ENCODE results near the gene LMAN2. TPM values are rescaled to one million over a fixed set of nuclear protein-coding genes. Genes with fewer than 3 reads are reported as not detected.
"Not testable (repeated sequence)": the region's sequence is repeated elsewhere in the genome, so short reads cannot be mapped to it uniquely, and the experiment has no call there.

Gene LMAN2
- polyA plus RNA-seq, 4 donors, result 73.6 to 304 (median 158) TPM

DNA sequence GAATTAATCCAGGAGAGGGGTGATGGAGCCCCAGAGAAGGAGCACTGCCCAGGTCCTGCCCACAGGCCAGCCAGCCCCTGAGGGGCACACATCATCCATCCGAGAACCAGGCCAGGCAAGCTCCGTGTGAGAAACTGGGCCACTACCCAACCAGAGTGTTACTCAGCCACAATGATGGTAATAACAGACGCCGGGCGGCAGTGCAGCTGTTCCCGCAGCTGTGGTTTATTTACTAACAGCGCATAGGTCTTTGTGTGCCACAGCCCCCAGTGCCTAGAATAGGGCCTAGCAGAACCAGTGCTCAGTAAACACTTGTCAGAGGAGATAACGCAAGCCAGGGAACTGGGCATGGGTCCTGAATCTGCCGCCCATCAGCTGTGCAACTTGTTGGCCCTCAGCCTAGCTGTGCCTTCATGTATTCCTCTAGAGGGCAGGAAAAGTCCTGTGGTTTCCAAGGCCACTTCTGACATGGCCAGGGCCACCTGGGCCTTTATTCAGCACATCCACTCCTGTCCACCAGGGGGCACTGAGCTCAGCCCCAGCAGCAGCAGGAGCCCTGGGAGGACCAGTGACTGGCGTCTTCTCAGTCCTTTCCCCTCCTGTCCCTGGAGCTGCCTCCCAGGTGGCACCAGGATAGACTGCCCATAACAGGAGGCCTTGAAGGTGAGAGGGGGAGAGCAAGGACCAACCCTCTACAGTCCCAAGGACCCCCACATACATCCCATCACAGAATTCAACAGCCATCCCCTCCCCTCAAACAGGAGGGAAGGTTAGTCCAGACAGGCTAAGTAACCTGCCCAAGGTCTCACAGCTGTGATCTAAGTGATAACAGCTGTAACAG, 41.9 kb downstream of the LMAN2 start:
- no peak for FAIRE-seq
- Histone ChIP-seq H3K4me3 (ENCODE audit: low read depth in 1 of 3, low read length in 3 of 3) (no peak overlapping the region), H3K36me3 (ENCODE audit: control insufficient read depth in 3 of 3, insufficient read depth in 2 of 3, low read depth in 1 of 3, low read length in 3 of 3) (peaks cover 0 to 64% (median 5%) of the 10 kb centered on the region in 3 donors), H3K27me3 (ENCODE audit: control insufficient read depth in 3 of 3, insufficient read depth in 3 of 3, low read length in 3 of 3) (no peaks in the 10 kb centered on the region), H3K4me1 (ENCODE audit: control insufficient read depth in 3 of 3, insufficient read depth in 2 of 3, low read depth in 1 of 3, low read length in 2 of 3) (peaks cover 3 to 28% (median 3%) of the 10 kb centered on the region in 3 donors), H3K9me3 (ENCODE audit: control insufficient read depth in 2 of 2, insufficient read depth in 1 of 2, low read depth in 1 of 2, low read length in 1 of 2) (no peaks in the 10 kb centered on the region), H3K27ac (ENCODE audit: low read depth in 1 of 3, low read length in 2 of 3) (no peak overlapping the region)
- WGBS, 3 donors, result 64 to 70% (median 65%) methylated on average over 10 of the region's 10 CpGs
- peak; percentile 81 to 83 for DNase-seq

DNA sequence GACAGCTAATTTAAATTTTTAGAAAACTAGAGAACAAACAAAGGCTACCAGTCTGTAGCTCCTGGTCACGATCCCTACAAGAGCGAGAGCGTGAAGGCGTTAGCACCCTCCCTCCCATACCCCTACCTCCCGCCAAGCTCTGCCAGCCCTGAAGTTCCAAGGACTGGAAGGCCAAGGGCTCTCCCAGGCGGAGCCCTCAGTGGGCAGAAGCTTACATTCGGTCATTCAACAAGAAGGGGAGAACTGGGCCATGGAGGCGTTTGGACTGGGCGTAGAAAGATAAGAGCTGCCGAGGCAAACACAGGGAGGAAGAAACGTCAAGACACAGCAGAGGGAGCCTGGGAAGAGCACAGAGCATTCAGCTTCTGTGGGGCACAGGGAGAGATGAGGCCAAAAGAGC, 42.7 kb downstream of the LMAN2 start:
- no peak for FAIRE-seq
- Histone ChIP-seq H3K27me3 (ENCODE audit: control insufficient read depth in 3 of 3, insufficient read depth in 3 of 3, low read length in 3 of 3) (no peaks in the 10 kb centered on the region), H3K4me1 (ENCODE audit: control insufficient read depth in 3 of 3, insufficient read depth in 2 of 3, low read depth in 1 of 3, low read length in 2 of 3) (peaks cover 3 to 28% (median 3%) of the 10 kb centered on the region in 3 donors), H3K9me3 (ENCODE audit: control insufficient read depth in 2 of 2, insufficient read depth in 1 of 2, low read depth in 1 of 2, low read length in 1 of 2) (no peaks in the 10 kb centered on the region), H3K4me3 (ENCODE audit: low read depth in 1 of 3, low read length in 3 of 3) (no peak overlapping the region), H3K36me3 (ENCODE audit: control insufficient read depth in 3 of 3, insufficient read depth in 2 of 3, low read depth in 1 of 3, low read length in 3 of 3) (peaks cover 0 to 62% (median 5%) of the 10 kb centered on the region in 3 donors), H3K27ac (ENCODE audit: low read depth in 1 of 3, low read length in 2 of 3) (no peak overlapping the region)
- WGBS, 3 donors, result 85 to 91% (median 89%) methylated on average over 11 of the region's 11 CpGs
- no peak for DNase-seq

DNA sequence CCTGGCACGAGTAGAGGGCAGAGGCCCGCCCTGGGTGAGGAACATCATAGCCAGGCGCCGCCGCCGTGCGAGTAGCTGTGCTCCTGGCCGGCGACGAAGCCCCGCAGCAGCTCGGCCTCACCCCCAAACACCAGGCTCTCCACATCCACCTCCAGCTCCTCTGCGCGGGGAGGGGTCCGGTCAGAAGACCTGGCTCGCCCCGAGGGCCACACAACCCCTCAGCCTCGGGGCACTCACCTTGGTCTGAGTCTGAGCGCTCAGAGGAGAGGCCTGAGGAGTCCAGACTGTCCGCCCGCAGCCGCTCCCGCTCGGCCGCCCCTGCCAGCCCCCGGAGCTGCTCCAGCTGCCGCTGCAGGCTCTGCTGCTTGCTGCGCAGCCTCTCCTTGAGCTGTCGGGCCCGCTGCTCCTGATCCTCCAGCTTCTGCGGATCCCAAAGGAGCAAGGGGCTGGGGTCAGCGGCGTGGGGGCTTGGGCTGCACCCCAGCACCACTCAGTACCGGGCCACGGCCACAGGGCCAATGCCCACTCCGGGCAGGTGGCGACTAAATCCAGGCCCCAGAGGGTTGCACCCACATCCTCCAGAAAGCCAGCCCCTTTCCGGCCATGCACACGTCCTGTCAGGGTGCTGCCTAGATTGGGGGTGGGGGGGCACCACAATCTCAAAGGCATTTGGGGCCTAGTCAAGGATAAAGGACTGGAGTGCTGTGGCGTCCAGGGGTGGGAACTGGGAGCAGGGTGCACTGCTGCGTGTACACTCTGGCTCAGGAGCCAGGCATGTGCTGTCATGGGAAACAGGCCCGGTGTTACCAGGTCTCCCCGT, 43.7 kb downstream of the LMAN2 start:
- Histone ChIP-seq H3K27ac (ENCODE audit: low read depth in 1 of 3, low read length in 2 of 3) (no peak overlapping the region), H3K27me3 (ENCODE audit: control insufficient read depth in 3 of 3, insufficient read depth in 3 of 3, low read length in 3 of 3) (no peaks in the 10 kb centered on the region), H3K4me1 (ENCODE audit: control insufficient read depth in 3 of 3, insufficient read depth in 2 of 3, low read depth in 1 of 3, low read length in 2 of 3) (peaks cover 3 to 23% (median 3%) of the 10 kb centered on the region in 3 donors), H3K36me3 (ENCODE audit: control insufficient read depth in 3 of 3, insufficient read depth in 2 of 3, low read depth in 1 of 3, low read length in 3 of 3) (peaks cover 0 to 62% (median 5%) of the 10 kb centered on the region in 3 donors), H3K9me3 (ENCODE audit: control insufficient read depth in 2 of 2, insufficient read depth in 1 of 2, low read depth in 1 of 2, low read length in 1 of 2) (no peaks in the 10 kb centered on the region), H3K4me3 (ENCODE audit: low read depth in 1 of 3, low read length in 3 of 3) (no peak overlapping the region)
- WGBS, 3 donors, result 86 to 89% (median 86%) methylated on average over 42 to 43 of the region's 43 CpGs
- DNase-seq (no peak), FAIRE-seq (no peak)

DNA sequence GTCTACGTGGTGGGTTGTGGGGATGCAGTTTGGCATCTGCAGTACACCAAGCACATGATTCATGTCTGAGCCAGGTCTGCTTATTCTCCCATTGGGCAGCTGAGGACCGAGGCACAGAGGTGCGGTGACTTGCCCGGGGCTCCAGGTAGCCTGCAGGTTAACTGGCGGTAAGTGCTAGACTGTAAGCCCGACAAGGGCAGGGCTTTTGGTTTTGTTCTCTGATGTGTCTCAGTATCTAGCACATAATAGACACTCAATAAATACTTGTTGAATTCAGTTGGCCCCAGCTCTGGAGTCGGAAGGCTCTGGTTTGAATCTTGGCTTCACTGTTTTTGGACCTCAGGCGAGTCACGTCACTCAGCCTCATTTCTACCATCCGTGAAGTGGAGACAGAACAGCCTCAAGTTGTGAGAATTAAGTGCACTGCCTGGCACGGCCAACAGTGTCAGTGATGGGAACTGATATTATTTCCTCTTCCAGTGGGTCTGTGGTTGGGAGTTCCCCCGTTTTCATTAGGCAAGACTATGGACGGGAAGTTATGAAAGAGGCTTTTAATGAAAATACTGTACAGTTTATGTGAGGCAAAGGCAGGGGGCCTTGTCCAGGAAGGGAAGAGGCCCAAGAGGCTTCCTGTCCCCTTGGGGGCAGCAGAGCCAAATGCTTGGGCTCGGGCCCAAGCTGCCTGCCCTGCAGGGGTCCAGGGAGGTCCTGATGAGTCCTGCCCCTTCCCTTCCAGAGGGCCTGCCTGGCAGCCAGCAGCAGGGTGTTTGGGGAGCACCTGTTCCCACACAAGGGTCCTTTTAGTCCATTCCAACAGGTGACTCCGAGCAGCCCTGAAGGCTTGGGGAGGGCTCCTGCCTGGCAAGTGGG, 44.6 kb downstream of the LMAN2 start:
- Histone ChIP-seq H3K4me3 (ENCODE audit: low read depth in 1 of 3, low read length in 3 of 3) (no peak overlapping the region), H3K27ac (ENCODE audit: low read depth in 1 of 3, low read length in 2 of 3) (no peak overlapping the region), H3K36me3 (ENCODE audit: control insufficient read depth in 3 of 3, insufficient read depth in 2 of 3, low read depth in 1 of 3, low read length in 3 of 3) (peaks cover 0 to 65% (median 5%) of the 10 kb centered on the region in 3 donors), H3K4me1 (ENCODE audit: control insufficient read depth in 3 of 3, insufficient read depth in 2 of 3, low read depth in 1 of 3, low read length in 2 of 3) (peaks cover 0 to 25% (median 3%) of the 10 kb centered on the region in 3 donors), H3K9me3 (ENCODE audit: control insufficient read depth in 2 of 2, insufficient read depth in 1 of 2, low read depth in 1 of 2, low read length in 1 of 2) (no peaks in the 10 kb centered on the region), H3K27me3 (ENCODE audit: control insufficient read depth in 3 of 3, insufficient read depth in 3 of 3, low read length in 3 of 3) (no peaks in the 10 kb centered on the region)
- WGBS, 3 donors, result 73 to 85% (median 78%) methylated on average over 14 to 15 of the region's 15 CpGs
- FAIRE-seq (no peak), DNase-seq (no peak)

DNA sequence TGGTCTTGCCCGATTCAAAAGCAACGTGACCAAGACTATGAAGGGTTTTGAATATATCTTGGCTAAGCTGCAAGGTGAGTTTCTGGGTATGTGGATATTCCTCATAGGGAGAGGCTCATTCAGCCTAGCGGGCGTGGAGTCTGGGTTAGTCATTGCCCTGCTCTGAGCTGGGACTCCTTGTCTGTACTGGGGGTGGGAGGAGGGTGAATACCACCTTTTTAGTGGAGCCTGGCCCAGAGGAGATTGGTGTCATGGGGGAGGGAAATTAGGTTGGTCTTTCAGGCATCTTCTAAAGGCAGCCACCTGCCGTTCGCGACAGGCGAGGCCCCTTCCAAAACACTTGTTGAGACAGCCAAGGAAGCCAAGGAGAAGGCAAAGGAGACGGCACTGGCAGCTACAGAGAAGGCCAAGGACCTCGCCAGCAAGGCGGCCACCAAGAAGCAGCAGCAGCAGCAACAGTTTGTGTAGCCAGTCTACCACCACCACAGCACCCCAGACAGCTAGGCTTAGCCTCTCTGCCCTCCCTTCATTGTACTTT, 45.3 kb downstream of the LMAN2 start:
- Histone ChIP-seq H3K36me3 (ENCODE audit: control insufficient read depth in 3 of 3, insufficient read depth in 2 of 3, low read depth in 1 of 3, low read length in 3 of 3) (peaks cover 0 to 73% (median 5%) of the 10 kb centered on the region in 3 donors), H3K4me1 (ENCODE audit: control insufficient read depth in 3 of 3, insufficient read depth in 2 of 3, low read depth in 1 of 3, low read length in 2 of 3) (peaks cover 3 to 28% (median 7%) of the 10 kb centered on the region in 3 donors)
- H3K9me3 ChIP-seq (ENCODE audit: control insufficient read depth in 2 of 2, insufficient read depth in 1 of 2, low read depth in 1 of 2, low read length in 1 of 2); FAIRE-seq; H3K27ac ChIP-seq (ENCODE audit: low read depth in 1 of 3, low read length in 2 of 3); H3K27me3 ChIP-seq (ENCODE audit: control insufficient read depth in 3 of 3, insufficient read depth in 3 of 3, low read length in 3 of 3); DNase-seq; H3K4me3 ChIP-seq (ENCODE audit: low read depth in 1 of 3, low read length in 3 of 3): not testable (repeated sequence)
- WGBS, 3 donors, result 75 to 78% (median 78%) methylated on average over 11 of the region's 11 CpGs

DNA sequence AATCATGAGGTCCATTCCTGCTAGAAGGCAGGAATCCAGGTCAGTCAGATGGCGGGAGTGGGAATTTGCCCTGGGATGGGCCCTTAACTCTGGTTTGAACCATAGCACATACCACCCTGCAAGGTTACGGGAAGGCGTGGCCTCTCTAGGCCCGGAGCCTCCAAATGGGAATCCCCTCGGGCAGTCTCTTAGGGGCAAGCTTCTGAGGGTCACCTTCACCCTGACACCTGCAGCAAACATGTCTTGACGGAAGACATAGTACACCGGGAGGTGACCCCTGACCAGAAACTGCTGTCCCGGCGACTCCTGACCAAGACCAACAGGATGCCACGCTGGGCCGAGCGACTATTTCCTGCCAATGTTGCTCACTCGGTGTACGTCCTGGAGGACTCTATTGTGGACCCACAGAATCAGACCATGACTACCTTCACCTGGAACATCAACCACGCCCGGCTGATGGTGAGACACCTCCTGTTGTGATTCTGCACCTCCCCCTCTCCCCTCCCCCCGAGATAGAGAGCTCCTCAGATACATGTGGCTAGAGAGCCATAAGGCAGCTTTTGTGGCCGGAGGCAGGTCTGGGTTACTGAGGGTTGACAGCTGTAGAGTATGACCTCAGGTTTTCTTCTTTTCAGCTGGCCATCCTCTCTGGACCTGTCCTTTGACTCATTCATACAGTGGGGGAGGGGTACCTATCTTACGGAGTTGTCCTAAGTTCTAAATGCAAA, 46.9 kb downstream of the LMAN2 start:
- peak overlapping the region; percentile 49 to 92 (median 73) for H3K27ac ChIP-seq (ENCODE audit: low read depth in 1 of 3, low read length in 2 of 3)
- H3K4me1 ChIP-seq (ENCODE audit: control insufficient read depth in 3 of 3, insufficient read depth in 2 of 3, low read depth in 1 of 3, low read length in 2 of 3), result peaks cover 7 to 28% (median 10%) of the 10 kb centered on the region in 3 donors
- H3K9me3 ChIP-seq (ENCODE audit: control insufficient read depth in 2 of 2, insufficient read depth in 1 of 2, low read depth in 1 of 2, low read length in 1 of 2), result no peaks in the 10 kb centered on the region
- peak; percentile 95 to 96 for DNase-seq
- peaks cover 0 to 65% (median 5%) of the 10 kb centered on the region in 3 donors for H3K36me3 ChIP-seq (ENCODE audit: control insufficient read depth in 3 of 3, insufficient read depth in 2 of 3, low read depth in 1 of 3, low read length in 3 of 3)
- H3K4me3 ChIP-seq (ENCODE audit: low read depth in 1 of 3, low read length in 3 of 3), result peak overlapping the region; percentile 84 to 95 (median 89)
- no peak for FAIRE-seq
- no peaks in the 10 kb centered on the region for H3K27me3 ChIP-seq (ENCODE audit: control insufficient read depth in 3 of 3, insufficient read depth in 3 of 3, low read length in 3 of 3)
- 8 to 20% (median 9%) methylated on average over 18 to 19 of the region's 19 CpGs for WGBS, 3 donors

DNA sequence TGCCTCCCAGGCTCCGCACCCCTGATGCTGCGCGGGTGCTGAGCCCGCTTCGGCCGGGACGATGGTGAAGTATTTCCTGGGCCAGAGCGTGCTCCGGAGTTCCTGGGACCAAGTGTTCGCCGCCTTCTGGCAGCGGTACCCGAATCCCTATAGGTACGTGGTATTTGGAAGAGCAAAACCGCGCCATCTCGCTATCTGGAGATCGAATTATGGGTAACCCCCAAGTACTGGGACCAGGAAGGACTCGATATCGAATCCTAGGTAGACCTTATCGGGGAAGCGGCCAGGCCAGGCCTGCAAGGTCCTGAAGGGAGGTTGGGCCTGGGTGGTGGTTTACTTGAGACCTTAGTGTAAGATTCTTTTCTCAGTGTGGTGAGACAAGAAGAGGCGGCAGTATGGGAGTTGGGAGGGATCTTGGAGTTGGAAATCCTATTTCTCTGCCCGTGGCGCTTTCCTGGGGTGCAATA, 47.5 kb downstream of the LMAN2 start:
- Histone ChIP-seq H3K27me3 (ENCODE audit: control insufficient read depth in 3 of 3, insufficient read depth in 3 of 3, low read length in 3 of 3) (no peaks in the 10 kb centered on the region), H3K4me3 (ENCODE audit: low read depth in 1 of 3, low read length in 3 of 3) (peak overlapping the region; percentile 84 to 95 (median 89)), H3K4me1 (ENCODE audit: control insufficient read depth in 3 of 3, insufficient read depth in 2 of 3, low read depth in 1 of 3, low read length in 2 of 3) (peaks cover 7 to 34% (median 10%) of the 10 kb centered on the region in 3 donors), H3K9me3 (ENCODE audit: control insufficient read depth in 2 of 2, insufficient read depth in 1 of 2, low read depth in 1 of 2, low read length in 1 of 2) (no peaks in the 10 kb centered on the region), H3K27ac (ENCODE audit: low read depth in 1 of 3, low read length in 2 of 3) (peak overlapping the region; percentile 49 to 92 (median 73)), H3K36me3 (ENCODE audit: control insufficient read depth in 3 of 3, insufficient read depth in 2 of 3, low read depth in 1 of 3, low read length in 3 of 3) (peaks cover 0 to 63% (median 5%) of the 10 kb centered on the region in 3 donors)
- 0 to 1% (median 0%) methylated on average over 25 of the region's 25 CpGs for WGBS, 3 donors
- FAIRE-seq (no peak), DNase-seq (no peak)

Measured in small intestine (tissue), 7 donors.